Measurements from ENCODE around the gene NFKBIZ.
"Not testable (repeated sequence)": the region's sequence is repeated elsewhere in the genome, so short reads cannot be mapped to it uniquely, and the experiment has no call there.

Gene NFKBIZ

GRCh38 chr3:101851072-101851770 is 1.9 kb downstream of the NFKBIZ start:
- no peak for DNase-seq

- no peak for DNase-seq
Measured at GRCh38 chr3:101851850-101852714, 2.8 kb downstream of the NFKBIZ start.

- no peak for DNase-seq
Measured at GRCh38 chr3:101852983-101853840, 3.9 kb downstream of the NFKBIZ start.

DNA sequence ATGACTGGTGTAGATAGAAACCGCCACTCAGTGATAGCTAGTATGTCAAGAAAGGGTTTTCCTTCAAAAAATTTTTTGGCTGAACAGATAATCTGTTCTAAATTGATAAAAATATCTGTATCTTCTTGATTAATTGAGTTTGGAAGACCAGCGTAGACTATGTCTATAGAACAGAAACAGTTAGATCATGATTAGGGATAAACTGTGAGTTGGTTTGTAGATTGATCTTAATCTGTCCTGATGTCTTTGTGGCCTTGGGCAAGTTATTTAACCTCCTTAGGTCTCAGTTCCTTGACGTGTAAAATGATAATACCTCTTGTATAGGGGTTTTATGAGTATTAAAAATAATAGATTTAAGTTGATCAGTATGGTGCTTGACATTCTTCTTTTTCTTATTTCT is 4.7 kb downstream of the NFKBIZ start:
- DNase-seq, result no peak

GRCh38 chr3:101854608-101855304 is 5.4 kb downstream of the NFKBIZ start:
- DNase-seq, result no peak

- DNase-seq, result no peak
Measured at GRCh38 chr3:101857301-101857741, 8.0 kb downstream of the NFKBIZ start.

- no peak for DNase-seq
Measured at GRCh38 chr3:101858464-101859030, 9.2 kb downstream of the NFKBIZ start.

GRCh38 chr3:101859882-101860448 is 10.7 kb downstream of the NFKBIZ start:
- no peak for DNase-seq

DNA sequence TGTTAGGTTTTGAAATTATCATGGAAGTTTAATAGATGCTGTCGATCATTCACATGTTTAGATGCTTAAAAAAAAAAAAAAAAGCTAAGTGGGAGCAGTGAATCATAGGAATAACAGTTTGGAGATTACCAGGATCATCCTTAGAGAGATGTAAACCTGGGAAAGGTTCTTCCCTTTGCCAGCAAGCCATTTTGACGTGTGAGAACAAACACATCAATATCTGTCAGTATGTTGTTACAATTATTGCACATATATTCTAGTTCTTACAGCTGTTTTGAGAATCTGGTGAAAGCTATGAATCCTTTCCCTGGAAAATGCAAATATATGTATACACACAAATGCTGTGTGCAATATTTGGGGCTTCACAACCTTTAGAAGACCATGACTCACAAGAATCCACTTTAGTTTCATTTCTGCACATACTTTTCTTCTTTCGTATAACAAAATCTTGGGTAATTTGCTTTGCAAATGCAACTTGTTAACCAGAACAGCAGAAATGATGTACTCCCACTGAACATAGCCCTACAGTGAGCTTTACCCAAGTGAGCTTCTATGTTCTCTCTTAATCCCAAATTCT is 12.0 kb downstream of the NFKBIZ start:
- DNase-seq, result no peak

DNA sequence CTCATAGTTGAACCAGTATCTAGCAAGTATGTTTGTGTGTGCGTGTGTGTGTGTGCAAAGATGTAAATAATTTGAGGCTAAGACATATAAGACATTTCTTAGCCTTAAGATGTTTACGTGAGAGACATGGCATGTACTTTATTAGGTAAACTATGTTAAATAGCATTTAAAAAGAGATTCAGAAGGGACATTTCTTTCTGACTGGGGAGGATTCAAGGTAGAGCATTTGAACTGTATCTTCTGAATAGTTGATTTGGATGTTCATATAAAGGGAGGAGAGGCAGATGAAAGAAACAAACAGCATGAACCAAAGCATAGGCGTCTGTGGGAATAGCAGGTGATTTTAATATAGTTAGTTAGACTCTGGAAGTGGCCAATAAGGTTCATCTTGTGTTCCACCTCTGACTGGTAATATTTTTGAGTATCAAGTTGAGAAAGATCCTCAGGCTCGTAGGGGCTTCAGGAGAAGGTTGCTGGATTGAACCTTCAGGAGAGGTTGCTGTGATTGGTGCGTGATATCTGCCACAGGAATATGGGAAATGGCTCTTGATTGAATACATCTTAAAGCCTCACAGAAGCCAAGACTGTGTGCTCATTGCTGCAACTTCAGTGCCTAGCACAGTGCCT is 12.6 kb downstream of the NFKBIZ start:
- no peak for DNase-seq

- no peak for DNase-seq
Measured at GRCh38 chr3:101862416-101863165, 13.3 kb downstream of the NFKBIZ start.

GRCh38 chr3:101864926-101865325 is 15.6 kb downstream of the NFKBIZ start:
- DNase-seq, result not testable (repeated sequence)

DNA sequence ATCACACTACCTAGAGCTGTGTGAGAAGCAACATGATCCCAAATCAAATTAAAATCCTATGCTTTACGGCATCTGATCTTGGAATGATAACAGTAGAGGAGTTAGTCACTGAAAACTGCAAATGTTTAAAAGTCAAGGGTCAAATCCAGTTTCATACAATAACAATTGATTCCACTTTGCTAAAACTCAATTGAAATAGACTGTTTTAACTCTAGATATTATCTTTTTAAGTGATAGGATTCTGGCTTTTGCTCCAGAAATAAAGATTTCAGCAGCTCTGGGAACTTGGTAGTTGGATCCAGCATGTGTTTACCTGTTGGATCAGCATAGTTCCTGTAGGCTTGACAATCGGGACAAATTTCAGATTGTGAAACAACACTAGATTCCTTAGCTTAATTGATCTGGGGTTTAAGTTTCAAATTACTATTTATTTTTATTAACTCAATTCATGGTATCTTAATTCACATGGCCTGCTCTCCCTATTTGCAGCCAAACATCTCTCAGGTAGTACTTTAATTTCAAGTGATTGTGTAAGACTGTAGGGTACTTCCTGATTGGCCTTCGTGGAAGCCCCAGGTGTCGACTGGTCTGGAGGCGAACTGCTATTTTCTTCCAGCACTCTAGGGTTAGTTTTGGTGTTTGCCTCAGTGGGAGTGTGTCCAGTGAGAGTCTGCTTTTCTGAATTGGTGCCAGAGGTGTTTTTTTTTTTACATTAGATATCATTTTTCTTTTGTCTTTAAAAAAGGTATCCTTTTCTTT is 16.6 kb downstream of the NFKBIZ start:
- DNase-seq, result no peak

DNA sequence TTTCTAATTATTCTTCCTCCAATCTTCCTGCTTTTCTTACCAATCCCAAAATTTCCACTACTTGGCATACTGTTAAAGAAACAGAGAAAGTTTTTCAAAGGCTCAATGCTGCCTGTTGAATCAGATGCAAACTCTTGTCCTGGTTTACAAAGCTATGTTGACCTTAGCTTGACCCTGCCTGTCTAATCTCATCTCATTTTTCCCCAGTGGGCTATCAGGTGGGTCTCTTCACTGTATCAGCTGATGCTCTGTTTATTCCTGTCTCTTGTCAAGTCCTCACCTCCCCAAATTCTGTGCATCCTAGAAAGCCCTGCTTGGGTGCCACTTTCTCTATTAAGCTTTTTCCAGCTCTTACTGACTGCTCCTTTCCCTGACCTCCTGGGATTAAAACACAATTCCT is 18.2 kb downstream of the NFKBIZ start:
- no peak for DNase-seq

GRCh38 chr3:101867996-101868395 is 18.7 kb downstream of the NFKBIZ start:
- DNase-seq, result no peak

DNA sequence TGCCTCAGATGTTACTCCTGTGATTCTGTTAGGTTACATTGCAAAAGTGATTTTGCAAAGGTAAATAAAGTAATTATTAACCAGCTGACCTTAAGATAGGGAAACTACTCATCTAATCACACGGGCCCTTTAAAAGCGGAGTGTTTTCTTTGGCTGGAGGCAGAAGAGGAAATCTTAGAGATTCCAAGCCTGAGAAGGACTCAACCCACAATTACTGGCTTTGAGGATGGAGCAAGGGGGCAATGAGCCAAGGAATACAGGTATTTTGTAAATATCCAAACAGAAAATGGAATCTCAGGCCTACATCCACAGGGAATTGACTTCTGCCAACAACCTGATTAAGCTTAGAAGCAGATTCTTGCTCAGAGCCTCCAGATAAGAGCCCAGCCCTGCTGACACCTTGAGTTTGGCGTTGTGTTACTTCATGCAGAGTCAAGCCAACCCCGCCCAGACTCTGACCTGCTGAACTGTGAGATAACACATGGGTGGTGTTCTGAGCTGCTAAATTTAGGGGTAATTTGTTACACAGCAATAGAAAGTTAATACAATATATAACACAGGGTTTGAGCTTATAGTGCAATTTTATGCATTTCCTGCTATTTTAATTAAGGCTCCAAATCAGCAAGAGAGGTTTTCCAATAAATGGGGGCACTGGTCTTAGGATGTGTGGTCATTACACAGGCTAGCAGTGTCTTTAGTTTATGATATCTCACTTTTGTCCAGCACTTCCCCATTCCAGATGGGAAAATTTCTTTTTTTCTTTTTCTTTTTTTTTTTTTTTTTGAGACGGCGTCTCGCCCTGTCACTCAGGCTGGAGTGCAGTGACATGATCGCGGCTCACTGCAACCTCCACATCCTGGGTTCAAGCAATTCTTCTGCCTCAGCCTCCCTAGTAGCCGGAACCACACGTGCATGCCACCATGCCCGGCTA is 19.5 kb downstream of the NFKBIZ start:
- no peak for DNase-seq

DNA sequence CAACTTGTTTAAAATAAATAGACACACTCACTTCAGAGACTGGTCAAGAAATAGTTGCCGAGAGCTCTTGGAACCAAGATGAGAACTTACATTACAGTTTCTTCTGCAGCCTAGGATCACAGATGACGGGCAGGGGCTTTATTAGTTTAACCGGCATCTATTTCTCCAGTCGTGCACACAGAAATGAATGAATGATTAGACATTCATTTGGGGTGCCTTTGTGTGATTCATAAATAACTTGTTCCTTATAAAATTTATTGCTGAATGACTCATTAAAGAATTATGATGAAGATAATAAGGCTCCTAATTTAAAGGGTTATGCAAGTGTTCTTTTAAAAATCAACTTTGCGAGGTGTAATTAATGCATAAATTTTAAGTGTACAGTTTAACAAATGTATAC is 20.8 kb downstream of the NFKBIZ start:
- no peak for DNase-seq

DNA sequence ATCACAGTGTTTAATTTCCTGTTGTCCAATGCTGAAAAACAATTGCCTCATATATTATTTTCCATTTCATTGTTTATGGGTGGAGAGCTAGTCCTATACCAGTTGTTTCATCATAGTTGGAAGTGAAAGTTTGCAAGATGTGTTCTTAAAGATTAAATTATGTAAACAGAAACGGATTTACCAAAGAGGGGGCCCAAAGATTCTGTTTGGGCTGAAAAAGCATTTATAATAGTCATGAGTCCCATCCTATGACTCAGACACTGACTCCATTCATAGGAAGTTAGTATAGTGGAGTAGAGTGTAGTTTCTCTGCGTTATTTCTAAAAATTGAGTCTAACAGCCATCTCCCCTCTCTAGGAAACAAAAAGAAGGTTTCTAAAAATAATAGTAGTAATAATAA is 24.3 kb downstream of the NFKBIZ start:
- no peak for DNase-seq
